DOHH2 (cell line): ENCODE data around the gene SCN11A.

Experiments
- EZH2phosphoT487 ChIP-seq: fragments of 200-600 bp; sonication (generic); IDR thresholded peaks from 2 replicates; pipeline ENCODE4 v1.6.1; 2017; ENCODE audit warnings: borderline replicate concordance, mild to moderate bottlenecking, antibody characterized with exemption, low read length, moderate library complexity, mixed read lengths
- TF ChIP-seq, protein P1 (sequence below): fragments of 200-600 bp; sonication (generic); IDR thresholded peaks from one replicate; pipeline ENCODE4 v1.5.1; 2014; ENCODE audit warnings: antibody characterized with exemption, mild to moderate bottlenecking, low read depth, low read length; ENCODE audit not compliant: poor library complexity, severe bottlenecking

- TF ChIP-seq, protein P1, sequence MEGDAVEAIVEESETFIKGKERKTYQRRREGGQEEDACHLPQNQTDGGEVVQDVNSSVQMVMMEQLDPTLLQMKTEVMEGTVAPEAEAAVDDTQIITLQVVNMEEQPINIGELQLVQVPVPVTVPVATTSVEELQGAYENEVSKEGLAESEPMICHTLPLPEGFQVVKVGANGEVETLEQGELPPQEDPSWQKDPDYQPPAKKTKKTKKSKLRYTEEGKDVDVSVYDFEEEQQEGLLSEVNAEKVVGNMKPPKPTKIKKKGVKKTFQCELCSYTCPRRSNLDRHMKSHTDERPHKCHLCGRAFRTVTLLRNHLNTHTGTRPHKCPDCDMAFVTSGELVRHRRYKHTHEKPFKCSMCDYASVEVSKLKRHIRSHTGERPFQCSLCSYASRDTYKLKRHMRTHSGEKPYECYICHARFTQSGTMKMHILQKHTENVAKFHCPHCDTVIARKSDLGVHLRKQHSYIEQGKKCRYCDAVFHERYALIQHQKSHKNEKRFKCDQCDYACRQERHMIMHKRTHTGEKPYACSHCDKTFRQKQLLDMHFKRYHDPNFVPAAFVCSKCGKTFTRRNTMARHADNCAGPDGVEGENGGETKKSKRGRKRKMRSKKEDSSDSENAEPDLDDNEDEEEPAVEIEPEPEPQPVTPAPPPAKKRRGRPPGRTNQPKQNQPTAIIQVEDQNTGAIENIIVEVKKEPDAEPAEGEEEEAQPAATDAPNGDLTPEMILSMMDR = no peak
- no peak for TF ChIP-seq EZH2phosphoT487
Measured at GRCh38 chr3:39052583-39052982, 839 bp upstream of the SCN11A start.
